Daoy (cell line): ENCODE measurements around the gene NXPH2. TPM values are rescaled to one million over a fixed set of nuclear protein-coding genes. Genes with fewer than 3 reads are reported as not detected.
A peak's percentile ranks its signal among the peaks of the same experiment; 100 is the strongest.

Experiments
- DNase-seq: peaks from one replicate; pipeline ENCODE4 v3.0.0-alpha.2; 2015; ENCODE audit warnings: low read depth
- total RNA-seq: library from RNA; depleted of rRNA; stranded (reverse); fragments of >200 nt; shearing (Covaris generic); gene quantifications from 2 replicates; pipeline ENCODE4 v1.2.3, GENCODE V29; 2014; rRNA removed

The NXPH2 gene
- total RNA-seq, result 1.4 and 5.6 TPM in 2 replicates

DNA sequence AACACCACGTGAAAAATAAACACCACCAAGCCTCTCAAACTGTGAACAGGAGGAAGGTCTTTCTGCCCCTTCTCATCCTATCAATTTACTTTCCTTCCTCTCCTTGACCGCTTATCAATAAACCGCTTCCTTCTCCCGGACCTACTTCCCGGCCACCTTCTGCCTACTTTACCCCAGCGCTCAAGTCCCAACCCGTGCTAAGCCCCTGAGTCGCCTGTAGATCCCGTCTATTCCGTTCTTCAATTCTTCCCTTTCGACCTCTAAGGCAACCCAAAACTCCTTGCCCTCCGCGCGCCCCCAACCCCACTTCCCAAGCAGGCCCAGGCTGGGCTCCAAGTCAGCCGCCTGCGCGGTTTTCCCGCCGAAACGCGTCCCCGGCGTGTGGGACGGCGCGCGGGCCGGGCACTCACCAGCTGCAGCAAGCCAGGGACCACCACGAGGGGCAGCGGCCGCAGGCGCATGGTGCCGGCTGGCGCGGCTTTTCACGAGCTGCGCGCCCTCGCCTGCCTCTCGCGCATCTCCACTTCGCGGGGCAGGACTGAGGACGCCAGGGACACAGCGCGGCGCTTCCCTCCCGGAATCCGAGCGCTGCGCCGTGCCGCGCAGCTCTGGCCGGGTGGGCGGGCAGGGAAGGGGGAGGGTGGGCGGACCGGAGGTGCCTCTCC, at the start of gene NXPH2:
Gene NXPH2, minus strand, starts transcription at position 610 of the 665 bp plus-strand sequence. Its CDS starts 149 bp downstream, at position 461.
- peak; percentile 25 for DNase-seq

- DNase-seq, result peak; percentile 27
Observed at GRCh38 chr2:138829326-138829919, 49.2 kb upstream of the NXPH2 start.

GRCh38 chr2:138827426-138828054, 47.4 kb upstream of the NXPH2 start:
- peak; percentile 51 for DNase-seq

DNA sequence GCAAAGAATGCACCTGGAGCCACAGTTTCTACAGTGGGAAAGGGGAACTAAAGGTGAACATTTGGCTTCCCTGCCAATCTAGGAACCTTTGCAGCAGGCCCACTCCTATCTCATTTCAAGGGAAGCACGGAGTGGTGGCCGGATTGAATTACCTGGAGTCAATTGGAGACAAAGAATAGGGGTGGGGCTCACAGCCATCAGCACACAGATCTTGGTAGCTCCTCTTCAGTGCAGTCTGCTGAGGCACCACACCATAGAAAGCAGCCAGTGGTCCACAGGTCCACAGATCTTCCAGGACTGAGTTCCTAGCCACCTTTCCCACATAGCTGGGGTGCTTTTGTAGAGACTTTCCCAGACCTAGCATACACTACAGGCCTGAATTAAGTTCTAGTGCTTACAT, 43.5 kb upstream of the NXPH2 start:
- no peak for DNase-seq

GRCh38 chr2:138819964-138820363, 39.8 kb upstream of the NXPH2 start:
- DNase-seq, result no peak

DNA sequence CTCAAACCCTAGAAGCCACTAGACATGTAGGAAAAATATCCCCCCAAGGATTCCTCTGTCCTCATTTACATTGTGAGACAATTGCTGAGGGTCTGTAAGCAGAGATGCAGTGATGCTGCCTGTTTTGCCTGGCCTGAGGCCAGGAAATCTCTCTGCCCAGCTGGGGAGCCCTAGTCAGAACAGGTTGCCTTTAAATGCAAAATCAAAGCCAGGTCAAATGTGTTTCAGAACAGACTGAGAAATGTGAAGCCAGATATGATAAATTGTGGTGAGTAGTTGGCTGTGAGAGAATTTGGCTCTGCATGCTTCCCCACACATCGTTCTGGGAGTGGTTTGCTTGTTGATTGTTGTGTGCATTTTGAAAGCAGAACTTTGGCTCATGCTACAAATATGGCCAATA, 38.4 kb upstream of the NXPH2 start:
- DNase-seq, result no peak

- no peak for DNase-seq
Observed at GRCh38 chr2:138814123-138814898, 34.1 kb upstream of the NXPH2 start.

- DNase-seq, result no peak
Observed at GRCh38 chr2:138811431-138811830, 31.2 kb upstream of the NXPH2 start.

GRCh38 chr2:138794724-138795123, 14.5 kb upstream of the NXPH2 start:
- no peak for DNase-seq

GRCh38 chr2:138787053-138787666, 7.0 kb upstream of the NXPH2 start:
- peak; percentile 19 for DNase-seq

DNA sequence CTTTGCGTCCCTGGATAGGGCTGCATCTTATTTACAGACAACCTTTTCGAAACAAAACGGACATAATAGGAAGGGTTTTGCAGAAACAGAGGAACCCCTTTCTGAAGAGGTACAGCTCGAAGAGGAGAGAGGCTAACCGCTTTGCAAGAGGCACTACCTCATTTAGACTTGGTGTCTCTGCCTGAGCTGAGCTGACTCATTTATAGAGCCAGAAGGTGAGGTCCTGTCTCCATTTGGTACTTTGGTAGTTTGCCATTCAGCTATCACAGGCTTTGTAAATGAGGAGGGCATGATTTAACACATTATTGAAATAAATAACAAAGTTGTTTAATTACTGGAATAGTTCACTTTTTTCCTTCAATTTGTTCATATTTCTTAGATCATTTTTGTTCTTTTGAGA, 2.2 kb upstream of the NXPH2 start:
- DNase-seq, result no peak

DNA sequence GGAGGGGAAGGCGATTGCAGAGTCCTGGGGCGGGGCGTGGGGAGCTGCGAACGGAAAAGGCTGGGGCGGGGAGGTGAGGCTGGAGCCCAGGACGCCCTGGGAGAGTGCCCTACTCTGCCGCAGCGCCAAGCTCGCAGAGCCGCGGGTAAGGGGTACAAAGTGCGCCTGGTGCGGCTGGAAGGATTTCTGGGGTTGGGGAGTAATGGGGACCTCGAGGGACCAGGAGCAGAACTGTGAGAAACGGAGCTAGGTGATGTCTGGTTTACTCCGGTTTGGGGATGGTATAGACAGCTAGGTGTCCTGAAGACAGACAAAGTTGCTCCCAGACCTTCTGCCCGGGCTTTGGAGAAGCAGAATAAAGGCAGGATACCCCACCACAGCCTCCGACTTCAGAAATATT, 718 bp upstream of the NXPH2 start:
- DNase-seq, result no peak

GRCh38 chr2:138780446-138780880, 273 bp upstream of the NXPH2 start:
- peak; percentile 6 for DNase-seq

GRCh38 chr2:138779406-138779780, 797 bp downstream of the NXPH2 start:
- peak; percentile 19 for DNase-seq

DNA sequence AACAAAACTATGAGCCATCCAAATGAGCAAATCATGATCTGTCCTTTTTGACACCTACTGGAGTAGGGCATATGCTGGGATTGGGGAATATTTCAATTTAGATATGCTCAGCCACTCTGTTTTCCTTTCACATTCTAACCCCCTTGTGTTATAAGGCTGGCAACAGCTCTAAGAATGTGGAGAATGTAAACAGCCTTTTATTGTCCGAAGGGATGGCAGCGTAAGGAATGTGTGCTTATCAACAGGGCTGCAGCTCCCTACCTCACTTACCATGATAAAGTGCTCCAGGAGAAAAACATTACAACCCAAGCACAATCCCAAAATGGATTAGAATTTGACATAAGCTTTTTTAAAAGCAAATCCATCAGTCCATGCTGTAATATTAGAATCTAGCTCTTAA, 2.2 kb downstream of the NXPH2 start:
- peak; percentile 70 for DNase-seq

- no peak for DNase-seq
Observed at GRCh38 chr2:138775736-138776135, 4.5 kb downstream of the NXPH2 start.

GRCh38 chr2:138771534-138771933, 8.7 kb downstream of the NXPH2 start:
- DNase-seq, result no peak

GRCh38 chr2:138767101-138767500, 13.1 kb downstream of the NXPH2 start:
- peak; percentile 54 for DNase-seq

DNA sequence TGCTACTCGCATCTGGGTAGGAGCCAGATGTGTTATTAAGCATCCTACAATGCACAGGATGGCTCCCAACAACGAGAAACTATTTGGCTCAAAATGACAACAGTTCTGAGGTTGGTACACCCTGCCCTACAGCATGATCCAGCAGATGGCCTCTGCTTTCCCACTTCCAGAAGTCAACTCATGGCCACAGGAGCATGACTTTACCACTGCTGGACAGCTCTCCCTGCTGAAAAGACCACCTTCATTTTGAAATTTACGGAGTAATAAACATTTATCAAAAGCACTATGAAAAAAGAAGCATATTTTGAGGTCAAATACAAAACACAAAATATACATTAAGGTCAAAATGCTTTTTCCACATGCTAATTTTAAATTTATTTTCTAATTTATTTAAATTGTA, 13.7 kb downstream of the NXPH2 start:
- DNase-seq, result no peak

DNA sequence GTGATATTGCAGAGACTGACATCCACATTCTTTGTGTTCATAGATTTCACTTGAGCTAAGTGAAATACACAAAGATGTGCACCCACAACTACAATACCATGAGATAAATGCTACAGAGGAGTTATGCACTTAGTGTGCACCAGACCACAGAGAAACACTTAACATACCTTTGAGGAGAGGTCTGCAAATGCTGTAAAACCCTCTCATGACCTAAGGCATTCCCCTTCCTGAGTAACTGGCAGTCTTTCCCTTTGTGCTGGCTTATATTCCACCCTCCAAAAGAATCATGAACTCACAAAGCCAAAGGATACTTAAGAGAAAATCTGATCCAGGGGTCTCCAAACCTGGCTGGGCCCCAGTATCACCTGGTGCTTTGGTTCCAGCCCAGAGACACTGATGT, 16.2 kb downstream of the NXPH2 start:
- no peak for DNase-seq

- DNase-seq, result no peak
Observed at GRCh38 chr2:138762533-138762932, 17.7 kb downstream of the NXPH2 start.

DNA sequence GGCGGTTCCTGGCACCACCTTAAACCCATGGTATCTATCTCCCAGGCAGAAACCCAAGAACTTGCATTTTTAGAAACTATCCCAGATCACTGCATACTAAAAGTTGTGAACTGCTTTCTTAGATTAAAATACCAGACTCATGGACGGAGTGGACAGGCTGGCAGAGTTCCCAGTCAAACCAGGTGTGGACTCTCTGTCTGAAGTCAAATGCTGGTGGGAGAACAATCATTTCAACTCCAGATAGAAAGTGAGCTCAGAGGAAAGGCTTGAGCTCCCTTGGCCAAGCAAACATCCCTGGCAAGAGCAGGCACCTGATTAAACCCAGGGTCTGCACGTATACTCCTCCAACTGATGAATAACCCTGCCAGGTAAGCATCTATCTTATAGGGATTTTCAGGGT, 19.5 kb downstream of the NXPH2 start:
- no peak for DNase-seq
